ENCODE data around the gene GGN. TPM values are rescaled to one million over a fixed set of nuclear protein-coding genes. Genes with fewer than 3 reads are reported as not detected.

Gene GGN
- total and polyA plus RNA-seq, 2 of the 13 experiments (the other 11 are each of a cell fraction or from before 2014, with no cell fraction given), result not detected

DNA sequence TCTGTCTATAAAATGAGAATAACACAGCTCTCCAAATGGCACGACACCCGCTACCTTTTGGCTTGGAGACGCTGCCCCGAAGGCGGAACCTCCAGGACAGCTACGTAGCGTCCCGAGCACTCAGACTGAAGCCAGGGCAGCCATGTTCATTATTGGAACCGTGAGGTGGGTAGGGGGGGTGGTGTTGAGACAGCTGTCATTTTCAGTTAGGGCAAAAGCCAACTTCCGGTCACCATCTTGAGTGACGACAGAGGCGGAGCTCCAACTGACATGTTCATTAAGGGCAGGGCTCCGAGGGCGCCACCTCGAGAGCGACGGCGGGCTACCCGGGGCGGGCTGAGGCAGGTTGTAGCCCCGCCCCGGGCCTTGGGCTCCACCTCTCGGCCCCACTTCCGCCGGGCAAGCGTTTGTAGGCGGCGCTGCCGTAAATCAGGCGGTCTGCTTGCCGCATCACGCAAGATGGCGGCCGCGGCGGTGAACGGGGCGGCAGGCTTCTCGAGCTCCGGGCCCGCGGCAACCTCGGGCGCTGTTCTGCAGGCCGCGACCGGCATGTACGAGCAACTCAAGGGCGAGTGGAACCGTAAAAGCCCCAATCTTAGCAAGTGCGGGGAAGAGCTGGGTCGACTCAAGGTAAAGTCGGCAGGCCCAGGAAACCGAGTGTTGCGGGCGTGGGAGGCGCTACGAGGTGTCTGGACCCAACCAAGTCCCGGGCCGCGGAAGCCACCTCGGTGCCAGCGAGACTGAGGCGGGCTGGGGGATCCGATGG is 13.3 kb downstream of the GGN start, which contains the start of gene PSMD8 (continued):
- TF ChIP-seq THYN1 (CRISPR knock-in tag; IDR thresholded peaks at IDR 0.05; ENCODE audit: borderline replicate concordance, low read depth) (no peak), AKAP8 (CRISPR knock-in tag; IDR thresholded peaks at IDR 0.05) (no peak), TBP (CRISPR knock-in tag; IDR thresholded peaks at IDR 0.05) (no peak), ZFP90 (CRISPR knock-in tag; IDR thresholded peaks at IDR 0.05; ENCODE audit: borderline replicate concordance) (no peak; the same call in 1 of the 2 replicates), TBL1XR1 (IDR thresholded peaks at IDR 0.05; ENCODE audit: borderline replicate concordance, low read length, partially characterized antibody) (no peak), ZNF713 (CRISPR knock-in tag; IDR thresholded peaks at IDR 0.05) (no peak), HNF4A (CRISPR knock-in tag; IDR thresholded peaks at IDR 0.05) (no peak), GATAD2A (CRISPR knock-in tag; IDR thresholded peaks at IDR 0.05) (peak; percentile 46), ARID2 (CRISPR knock-in tag; IDR thresholded peaks at IDR 0.05; ENCODE audit: borderline replicate concordance) (0 out of 2 replicates have a peak, but pooled peaks have one; percentile 58), RFXAP (CRISPR knock-in tag; IDR thresholded peaks at IDR 0.05; ENCODE audit: borderline replicate concordance) (no peak), ZNF34 (CRISPR knock-in tag; IDR thresholded peaks at IDR 0.05; ENCODE audit: borderline replicate concordance) (peak; percentile 89; the same call in 1 of the 2 replicates), GTF3A (CRISPR knock-in tag; conservative IDR thresholded peaks at IDR 0.05) (peak; percentile 80; the same call in 1 of the 2 replicates), SETDB1 (CRISPR knock-in tag; IDR thresholded peaks at IDR 0.05; ENCODE audit: borderline replicate concordance) (no peak)
- TF ChIP-seq, protein P1, sequence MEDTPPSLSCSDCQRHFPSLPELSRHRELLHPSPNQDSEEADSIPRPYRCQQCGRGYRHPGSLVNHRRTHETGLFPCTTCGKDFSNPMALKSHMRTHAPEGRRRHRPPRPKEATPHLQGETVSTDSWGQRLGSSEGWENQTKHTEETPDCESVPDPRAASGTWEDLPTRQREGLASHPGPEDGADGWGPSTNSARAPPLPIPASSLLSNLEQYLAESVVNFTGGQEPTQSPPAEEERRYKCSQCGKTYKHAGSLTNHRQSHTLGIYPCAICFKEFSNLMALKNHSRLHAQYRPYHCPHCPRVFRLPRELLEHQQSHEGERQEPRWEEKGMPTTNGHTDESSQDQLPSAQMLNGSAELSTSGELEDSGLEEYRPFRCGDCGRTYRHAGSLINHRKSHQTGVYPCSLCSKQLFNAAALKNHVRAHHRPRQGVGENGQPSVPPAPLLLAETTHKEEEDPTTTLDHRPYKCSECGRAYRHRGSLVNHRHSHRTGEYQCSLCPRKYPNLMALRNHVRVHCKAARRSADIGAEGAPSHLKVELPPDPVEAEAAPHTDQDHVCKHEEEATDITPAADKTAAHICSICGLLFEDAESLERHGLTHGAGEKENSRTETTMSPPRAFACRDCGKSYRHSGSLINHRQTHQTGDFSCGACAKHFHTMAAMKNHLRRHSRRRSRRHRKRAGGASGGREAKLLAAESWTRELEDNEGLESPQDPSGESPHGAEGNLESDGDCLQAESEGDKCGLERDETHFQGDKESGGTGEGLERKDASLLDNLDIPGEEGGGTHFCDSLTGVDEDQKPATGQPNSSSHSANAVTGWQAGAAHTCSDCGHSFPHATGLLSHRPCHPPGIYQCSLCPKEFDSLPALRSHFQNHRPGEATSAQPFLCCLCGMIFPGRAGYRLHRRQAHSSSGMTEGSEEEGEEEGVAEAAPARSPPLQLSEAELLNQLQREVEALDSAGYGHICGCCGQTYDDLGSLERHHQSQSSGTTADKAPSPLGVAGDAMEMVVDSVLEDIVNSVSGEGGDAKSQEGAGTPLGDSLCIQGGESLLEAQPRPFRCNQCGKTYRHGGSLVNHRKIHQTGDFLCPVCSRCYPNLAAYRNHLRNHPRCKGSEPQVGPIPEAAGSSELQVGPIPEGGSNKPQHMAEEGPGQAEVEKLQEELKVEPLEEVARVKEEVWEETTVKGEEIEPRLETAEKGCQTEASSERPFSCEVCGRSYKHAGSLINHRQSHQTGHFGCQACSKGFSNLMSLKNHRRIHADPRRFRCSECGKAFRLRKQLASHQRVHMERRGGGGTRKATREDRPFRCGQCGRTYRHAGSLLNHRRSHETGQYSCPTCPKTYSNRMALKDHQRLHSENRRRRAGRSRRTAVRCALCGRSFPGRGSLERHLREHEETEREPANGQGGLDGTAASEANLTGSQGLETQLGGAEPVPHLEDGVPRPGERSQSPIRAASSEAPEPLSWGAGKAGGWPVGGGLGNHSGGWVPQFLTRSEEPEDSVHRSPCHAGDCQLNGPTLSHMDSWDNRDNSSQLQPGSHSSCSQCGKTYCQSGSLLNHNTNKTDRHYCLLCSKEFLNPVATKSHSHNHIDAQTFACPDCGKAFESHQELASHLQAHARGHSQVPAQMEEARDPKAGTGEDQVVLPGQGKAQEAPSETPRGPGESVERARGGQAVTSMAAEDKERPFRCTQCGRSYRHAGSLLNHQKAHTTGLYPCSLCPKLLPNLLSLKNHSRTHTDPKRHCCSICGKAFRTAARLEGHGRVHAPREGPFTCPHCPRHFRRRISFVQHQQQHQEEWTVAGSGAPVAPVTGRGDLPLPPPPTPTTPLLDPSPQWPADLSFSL (CRISPR knock-in tag; IDR thresholded peaks at IDR 0.05), result no peak
- TF ChIP-seq, protein P2, sequence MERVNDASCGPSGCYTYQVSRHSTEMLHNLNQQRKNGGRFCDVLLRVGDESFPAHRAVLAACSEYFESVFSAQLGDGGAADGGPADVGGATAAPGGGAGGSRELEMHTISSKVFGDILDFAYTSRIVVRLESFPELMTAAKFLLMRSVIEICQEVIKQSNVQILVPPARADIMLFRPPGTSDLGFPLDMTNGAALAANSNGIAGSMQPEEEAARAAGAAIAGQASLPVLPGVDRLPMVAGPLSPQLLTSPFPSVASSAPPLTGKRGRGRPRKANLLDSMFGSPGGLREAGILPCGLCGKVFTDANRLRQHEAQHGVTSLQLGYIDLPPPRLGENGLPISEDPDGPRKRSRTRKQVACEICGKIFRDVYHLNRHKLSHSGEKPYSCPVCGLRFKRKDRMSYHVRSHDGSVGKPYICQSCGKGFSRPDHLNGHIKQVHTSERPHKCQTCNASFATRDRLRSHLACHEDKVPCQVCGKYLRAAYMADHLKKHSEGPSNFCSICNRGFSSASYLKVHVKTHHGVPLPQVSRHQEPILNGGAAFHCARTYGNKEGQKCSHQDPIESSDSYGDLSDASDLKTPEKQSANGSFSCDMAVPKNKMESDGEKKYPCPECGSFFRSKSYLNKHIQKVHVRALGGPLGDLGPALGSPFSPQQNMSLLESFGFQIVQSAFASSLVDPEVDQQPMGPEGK (CRISPR knock-in tag; IDR thresholded peaks at IDR 0.05), result peak; percentile 82
- TF ChIP-seq, protein P3, sequence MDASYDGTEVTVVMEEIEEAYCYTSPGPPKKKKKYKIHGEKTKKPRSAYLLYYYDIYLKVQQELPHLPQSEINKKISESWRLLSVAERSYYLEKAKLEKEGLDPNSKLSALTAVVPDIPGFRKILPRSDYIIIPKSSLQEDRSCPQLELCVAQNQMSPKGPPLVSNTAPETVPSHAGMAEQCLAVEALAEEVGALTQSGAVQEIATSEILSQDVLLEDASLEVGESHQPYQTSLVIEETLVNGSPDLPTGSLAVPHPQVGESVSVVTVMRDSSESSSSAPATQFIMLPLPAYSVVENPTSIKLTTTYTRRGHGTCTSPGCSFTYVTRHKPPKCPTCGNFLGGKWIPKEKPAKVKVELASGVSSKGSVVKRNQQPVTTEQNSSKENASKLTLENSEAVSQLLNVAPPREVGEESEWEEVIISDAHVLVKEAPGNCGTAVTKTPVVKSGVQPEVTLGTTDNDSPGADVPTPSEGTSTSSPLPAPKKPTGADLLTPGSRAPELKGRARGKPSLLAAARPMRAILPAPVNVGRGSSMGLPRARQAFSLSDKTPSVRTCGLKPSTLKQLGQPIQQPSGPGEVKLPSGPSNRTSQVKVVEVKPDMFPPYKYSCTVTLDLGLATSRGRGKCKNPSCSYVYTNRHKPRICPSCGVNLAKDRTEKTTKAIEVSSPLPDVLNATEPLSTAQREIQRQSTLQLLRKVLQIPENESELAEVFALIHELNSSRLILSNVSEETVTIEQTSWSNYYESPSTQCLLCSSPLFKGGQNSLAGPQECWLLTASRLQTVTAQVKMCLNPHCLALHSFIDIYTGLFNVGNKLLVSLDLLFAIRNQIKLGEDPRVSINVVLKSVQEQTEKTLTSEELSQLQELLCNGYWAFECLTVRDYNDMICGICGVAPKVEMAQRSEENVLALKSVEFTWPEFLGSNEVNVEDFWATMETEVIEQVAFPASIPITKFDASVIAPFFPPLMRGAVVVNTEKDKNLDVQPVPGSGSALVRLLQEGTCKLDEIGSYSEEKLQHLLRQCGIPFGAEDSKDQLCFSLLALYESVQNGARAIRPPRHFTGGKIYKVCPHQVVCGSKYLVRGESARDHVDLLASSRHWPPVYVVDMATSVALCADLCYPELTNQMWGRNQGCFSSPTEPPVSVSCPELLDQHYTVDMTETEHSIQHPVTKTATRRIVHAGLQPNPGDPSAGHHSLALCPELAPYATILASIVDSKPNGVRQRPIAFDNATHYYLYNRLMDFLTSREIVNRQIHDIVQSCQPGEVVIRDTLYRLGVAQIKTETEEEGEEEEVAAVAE (CRISPR knock-in tag; IDR thresholded peaks at IDR 0.05; ENCODE audit: borderline replicate concordance), result peak; percentile 78; the same call in 1 of the 2 replicates
